Neural progenitor cell (in vitro differentiated cells): ENCODE measurements around the gene GFY. TPM values are rescaled to one million over a fixed set of nuclear protein-coding genes. Genes with fewer than 3 reads are reported as not detected.

Experiments
- DNase-seq: peaks from one replicate; pipeline ENCODE4 v3.0.0-alpha.2; 2016; ENCODE audit warnings: low spot score
- H2AFZ ChIP-seq: fragments of 200-600 bp; sonication (generic); replicated peaks from 2 replicates; pipeline ENCODE4 v1.6.1; 2016; ENCODE audit warnings: antibody characterized with exemption
- H3F3A ChIP-seq: fragments of 200-600 bp; sonication (generic); 2 replicates; pipeline ENCODE4 v1.6.1; 2016; ENCODE audit warnings: antibody characterized with exemption, low read depth
- H3K27ac ChIP-seq: fragments of 200-600 bp; sonication (generic); 2 replicates; pipeline ENCODE4 v1.5.1; 2016; ENCODE audit warnings: mild to moderate bottlenecking
- H3K27me3 ChIP-seq: fragments of 200-600 bp; sonication (generic); 2 replicates; pipeline ENCODE4 v1.6.1; 2016; ENCODE audit warnings: mild to moderate bottlenecking, moderate library complexity
- H3K36me3 ChIP-seq: fragments of 200-600 bp; sonication (generic); 2 replicates; pipeline ENCODE4 v1.5.1; 2016
- H3K4me1 ChIP-seq: fragments of 200-600 bp; sonication (generic); 2 replicates; pipeline ENCODE4 v1.6.1; 2016; ENCODE audit warnings: mixed run types
- H3K4me2 ChIP-seq: fragments of 200-600 bp; sonication (generic); 2 replicates; pipeline ENCODE4 v1.6.1; 2016
- H3K4me3 ChIP-seq: fragments of 200-600 bp; sonication (generic); 2 replicates; pipeline ENCODE4 v1.5.1; 2016
- H3K79me2 ChIP-seq: fragments of 200-600 bp; sonication (generic); 2 replicates; pipeline ENCODE4 v1.6.1; 2016; ENCODE audit warnings: low read depth
- H3K9ac ChIP-seq: fragments of 200-600 bp; sonication (generic); 2 replicates; pipeline ENCODE4 v1.6.1; 2016
- H3K9me3 ChIP-seq: fragments of 200-600 bp; sonication (generic); 2 replicates; pipeline ENCODE4 v1.5.1; 2016; ENCODE audit warnings: low read depth
- H4K20me1 ChIP-seq: fragments of 200-600 bp; sonication (generic); 2 replicates; pipeline ENCODE4 v1.6.1; 2016; ENCODE audit warnings: low read depth
- H3K27ac Mint-ChIP-seq: 3 replicates; pipeline ENCODE4 v1.8.0; 2021; ENCODE audit warnings: mixed read lengths
- H3K27me3 Mint-ChIP-seq: 2 replicates; pipeline ENCODE4 v1.8.0; 2022; ENCODE audit warnings: low read depth, mild to moderate bottlenecking, inconsistent platforms, moderate library complexity, mixed read lengths; ENCODE audit not compliant: insufficient read depth
- H3K36me3 Mint-ChIP-seq: 3 replicates; pipeline ENCODE4 v1.8.0; 2021; ENCODE audit warnings: mixed read lengths
- H3K4me1 Mint-ChIP-seq: 3 replicates; pipeline ENCODE4 v1.8.0; 2021; ENCODE audit warnings: mixed read lengths
- H3K4me3 Mint-ChIP-seq: 3 replicates; pipeline ENCODE4 v1.8.0; 2021; ENCODE audit warnings: mild to moderate bottlenecking, moderate library complexity, mixed read lengths
- H3K9me3 Mint-ChIP-seq: 3 replicates; pipeline ENCODE4 v1.8.0; 2020; ENCODE audit warnings: mixed read lengths
- EZH2 ChIP-seq: fragments of 200-600 bp; sonication (generic); IDR thresholded peaks from 2 replicates; pipeline ENCODE4 v1.6.1; 2017; ENCODE audit warnings: antibody characterized with exemption, mild to moderate bottlenecking, moderate library complexity
- EZH2phosphoT487 ChIP-seq: fragments of 200-600 bp; sonication (generic); IDR thresholded peaks from 2 replicates; pipeline ENCODE4 v1.6.1; 2017; ENCODE audit warnings: antibody characterized with exemption
- total RNA-seq: library from RNA; depleted of rRNA; stranded (reverse); fragments of >200 nt; gene quantifications from 2 replicates; pipeline ENCODE4 v1.2.3, GENCODE V29; 2015; ENCODE audit warnings: low replicate concordance
- TF ChIP-seq, protein P1 (sequence below): fragments of 200-600 bp; sonication (generic); IDR thresholded peaks from 2 replicates; pipeline ENCODE4 v1.5.1; 2017; ENCODE audit warnings: antibody characterized with exemption, mild to moderate bottlenecking

GFY gene
- total RNA-seq, 1 donor from 2014 or later, result not detected

GRCh38 chr19:49447485-49448431 lies 22.6 kb downstream of the GFY start:
- peaks cover 20% of the 10 kb centered on the region for H3K4me1 Mint-ChIP-seq
- no peaks in the 10 kb centered on the region for H3K36me3 ChIP-seq
- H3K4me1 ChIP-seq, result peaks cover 5% of the 10 kb centered on the region
- DNase-seq, result peak; percentile 57
- no peak overlapping the region for H3K4me3 ChIP-seq
- no peak overlapping the region for H3K27ac ChIP-seq
- peaks cover 12% of the 10 kb centered on the region for H3K36me3 Mint-ChIP-seq
- no peak overlapping the region for H2AFZ ChIP-seq
- H3K9me3 ChIP-seq, result no peaks in the 10 kb centered on the region
- H3K27me3 ChIP-seq, result no peaks in the 10 kb centered on the region
- peaks cover 26% of the 10 kb centered on the region for H3K79me2 ChIP-seq
- no peak overlapping the region for H3K27ac Mint-ChIP-seq
- H3F3A ChIP-seq, result peaks cover 47% of the 10 kb centered on the region
- H3K4me2 ChIP-seq, result no peak overlapping the region
- H4K20me1 ChIP-seq, result peaks cover 5% of the 10 kb centered on the region
- H3K27me3 Mint-ChIP-seq, result peaks cover 16% of the 10 kb centered on the region
- H3K9me3 Mint-ChIP-seq, result no peaks in the 10 kb centered on the region
- TF ChIP-seq, protein P1, sequence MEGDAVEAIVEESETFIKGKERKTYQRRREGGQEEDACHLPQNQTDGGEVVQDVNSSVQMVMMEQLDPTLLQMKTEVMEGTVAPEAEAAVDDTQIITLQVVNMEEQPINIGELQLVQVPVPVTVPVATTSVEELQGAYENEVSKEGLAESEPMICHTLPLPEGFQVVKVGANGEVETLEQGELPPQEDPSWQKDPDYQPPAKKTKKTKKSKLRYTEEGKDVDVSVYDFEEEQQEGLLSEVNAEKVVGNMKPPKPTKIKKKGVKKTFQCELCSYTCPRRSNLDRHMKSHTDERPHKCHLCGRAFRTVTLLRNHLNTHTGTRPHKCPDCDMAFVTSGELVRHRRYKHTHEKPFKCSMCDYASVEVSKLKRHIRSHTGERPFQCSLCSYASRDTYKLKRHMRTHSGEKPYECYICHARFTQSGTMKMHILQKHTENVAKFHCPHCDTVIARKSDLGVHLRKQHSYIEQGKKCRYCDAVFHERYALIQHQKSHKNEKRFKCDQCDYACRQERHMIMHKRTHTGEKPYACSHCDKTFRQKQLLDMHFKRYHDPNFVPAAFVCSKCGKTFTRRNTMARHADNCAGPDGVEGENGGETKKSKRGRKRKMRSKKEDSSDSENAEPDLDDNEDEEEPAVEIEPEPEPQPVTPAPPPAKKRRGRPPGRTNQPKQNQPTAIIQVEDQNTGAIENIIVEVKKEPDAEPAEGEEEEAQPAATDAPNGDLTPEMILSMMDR, result no peak
- no peak for TF ChIP-seq EZH2phosphoT487
- no peak for TF ChIP-seq EZH2
- H3K4me3 Mint-ChIP-seq, result peak overlapping the region; percentile 52
- H3K9ac ChIP-seq, result no peak overlapping the region

GRCh38 chr19:49448432-49448786 lies 23.2 kb downstream of the GFY start:
- DNase-seq, result no peak
- H3K36me3 Mint-ChIP-seq, result peaks cover 12% of the 10 kb centered on the region
- H3K27ac Mint-ChIP-seq, result no peak overlapping the region
- no peaks in the 10 kb centered on the region for H3K9me3 ChIP-seq
- H3K4me3 Mint-ChIP-seq, result peak overlapping the region; percentile 52
- no peak overlapping the region for H3K4me2 ChIP-seq
- TF ChIP-seq EZH2phosphoT487 (no peak), EZH2 (no peak)
- TF ChIP-seq, protein P1, result no peak
- H4K20me1 ChIP-seq, result peaks cover 5% of the 10 kb centered on the region
- peaks cover 16% of the 10 kb centered on the region for H3K27me3 Mint-ChIP-seq
- H3K27me3 ChIP-seq, result no peaks in the 10 kb centered on the region
- no peak overlapping the region for H3K27ac ChIP-seq
- H3K36me3 ChIP-seq, result no peaks in the 10 kb centered on the region
- H3K9ac ChIP-seq, result no peak overlapping the region
- H3K4me3 ChIP-seq, result no peak overlapping the region
- H3K4me1 Mint-ChIP-seq, result peaks cover 23% of the 10 kb centered on the region
- H3F3A ChIP-seq, result peaks cover 49% of the 10 kb centered on the region
- H3K9me3 Mint-ChIP-seq, result no peaks in the 10 kb centered on the region
- H3K79me2 ChIP-seq, result peaks cover 26% of the 10 kb centered on the region
- peaks cover 5% of the 10 kb centered on the region for H3K4me1 ChIP-seq
- H2AFZ ChIP-seq, result no peak overlapping the region

DNA sequence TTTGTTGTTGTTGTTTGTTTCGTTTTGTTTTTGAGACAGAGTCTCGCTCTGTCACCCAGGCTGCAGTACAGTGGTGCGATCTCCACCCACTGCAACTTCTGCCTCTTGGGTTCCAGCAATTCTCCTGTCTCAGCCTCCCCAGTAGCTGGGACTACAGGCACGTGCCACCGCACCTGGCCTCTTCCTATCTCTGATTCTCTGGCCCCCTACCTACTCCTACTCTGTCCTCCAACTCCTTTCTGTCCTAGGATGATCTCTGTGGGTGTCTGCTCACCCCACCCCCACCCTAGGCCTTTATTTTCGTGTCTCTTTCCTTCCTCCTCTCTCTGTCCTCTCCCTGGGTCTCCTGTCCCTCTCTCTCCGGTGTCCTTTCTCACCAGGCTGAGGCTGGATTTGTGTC lies 25.2 kb downstream of the GFY start:
- Histone ChIP-seq H3K27me3 (no peaks in the 10 kb centered on the region), H3K4me1 (peaks cover 11% of the 10 kb centered on the region), H3K9me3 (no peaks in the 10 kb centered on the region), H3K4me3 (peak overlapping the region; percentile 89), H2AFZ (no peak overlapping the region), H3K4me2 (peak overlapping the region; percentile 92), H3K27ac (no peak overlapping the region), H3K79me2 (peaks cover 42% of the 10 kb centered on the region), H3K9ac (no peak overlapping the region), H3F3A (peaks cover 47% of the 10 kb centered on the region), H3K36me3 (no peaks in the 10 kb centered on the region), H4K20me1 (peaks cover 5% of the 10 kb centered on the region)
- peaks cover 12% of the 10 kb centered on the region for H3K36me3 Mint-ChIP-seq
- no peaks in the 10 kb centered on the region for H3K9me3 Mint-ChIP-seq
- peaks cover 26% of the 10 kb centered on the region for H3K4me1 Mint-ChIP-seq
- H3K27ac Mint-ChIP-seq, result no peak overlapping the region
- TF ChIP-seq EZH2phosphoT487 (no peak), EZH2 (no peak)
- TF ChIP-seq, protein P1, result no peak
- peaks cover 9% of the 10 kb centered on the region for H3K27me3 Mint-ChIP-seq
- no peak for DNase-seq
- peak overlapping the region; percentile 97 for H3K4me3 Mint-ChIP-seq
